Measurements from ENCODE around the gene TSPEAR.

Gene TSPEAR

GRCh38 chr21:44713846-44714245, 2.5 kb upstream of the TSPEAR start:
- Mint-ChIP-seq H3K36me3 (no peaks in the 10 kb centered on the region), H3K9me3 (no peaks in the 10 kb centered on the region), H3K27me3 (peaks cover 36% of the 10 kb centered on the region), H3K4me3 (no peak overlapping the region), H3K4me1 (peaks cover 35% of the 10 kb centered on the region), H3K27ac (no peak overlapping the region)

- H3K9me3 Mint-ChIP-seq: no peaks in the 10 kb centered on the region
- H3K4me1 Mint-ChIP-seq: peaks cover 35% of the 10 kb centered on the region
- no peak overlapping the region for H3K27ac Mint-ChIP-seq
- H3K27me3 Mint-ChIP-seq: peaks cover 36% of the 10 kb centered on the region
- H3K4me3 Mint-ChIP-seq: no peak overlapping the region
- no peaks in the 10 kb centered on the region for H3K36me3 Mint-ChIP-seq
Observed at GRCh38 chr21:44713130-44713529, 1.8 kb upstream of the TSPEAR start.

GRCh38 chr21:44712203-44713028, 1.0 kb upstream of the TSPEAR start:
- no peaks in the 10 kb centered on the region for H3K9me3 Mint-ChIP-seq
- H3K27me3 Mint-ChIP-seq: peaks cover 39% of the 10 kb centered on the region
- H3K4me1 Mint-ChIP-seq: peaks cover 38% of the 10 kb centered on the region
- no peak overlapping the region for H3K4me3 Mint-ChIP-seq
- H3K36me3 Mint-ChIP-seq: no peaks in the 10 kb centered on the region
- H3K27ac Mint-ChIP-seq: no peak overlapping the region

DNA sequence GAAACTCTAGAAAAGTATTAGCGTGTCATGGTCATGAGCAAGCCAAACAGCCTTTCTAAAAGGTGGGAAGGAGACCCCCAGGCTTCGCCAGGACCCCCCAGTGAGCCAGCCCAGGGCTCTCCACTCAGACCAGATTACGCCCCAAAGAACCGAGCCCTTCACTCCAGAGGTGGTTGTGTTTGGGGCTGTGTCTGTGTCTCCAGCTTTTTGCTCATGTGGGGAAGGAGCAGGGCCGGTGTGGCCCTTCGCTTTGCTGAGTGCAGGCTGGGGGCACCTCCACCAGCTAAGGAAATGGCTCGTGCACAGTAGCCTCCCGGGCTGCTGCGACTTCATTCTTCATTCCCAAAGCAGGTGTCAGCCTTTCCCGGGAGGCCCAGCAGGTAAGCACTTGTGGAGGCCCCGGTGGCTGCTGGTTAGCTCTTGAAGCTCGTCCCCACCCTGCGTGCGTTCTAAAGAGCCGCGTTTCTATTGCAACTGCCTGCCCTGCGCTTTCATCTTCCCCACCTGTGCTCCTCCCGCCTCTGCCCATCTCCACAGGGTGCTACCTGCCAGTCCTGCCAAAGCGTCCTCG, 531 bp downstream of the TSPEAR start:
- Mint-ChIP-seq H3K36me3 (peaks cover 1% of the 10 kb centered on the region), H3K4me3 (peak overlapping the region; percentile 36), H3K4me1 (peaks cover 40% of the 10 kb centered on the region), H3K27ac (no peak overlapping the region), H3K9me3 (no peaks in the 10 kb centered on the region), H3K27me3 (peaks cover 41% of the 10 kb centered on the region)

DNA sequence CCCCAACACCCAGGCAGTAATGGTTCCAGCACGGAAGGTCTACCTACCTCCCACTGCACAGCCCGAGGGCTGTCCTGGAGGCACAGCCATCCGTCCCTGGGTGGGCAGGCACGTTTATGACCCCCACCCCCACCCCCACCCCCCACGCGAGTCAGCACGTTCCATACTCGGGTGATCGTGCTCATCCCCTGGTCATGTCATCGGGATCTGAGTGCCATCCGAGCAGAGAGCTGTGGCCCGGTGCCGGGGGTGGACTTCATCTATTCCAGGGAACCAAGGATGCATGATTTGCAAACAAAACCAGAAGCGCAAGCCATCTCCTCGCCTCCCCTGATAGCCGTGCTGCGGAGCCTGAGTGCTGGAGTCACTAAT, 1.1 kb downstream of the TSPEAR start:
- peaks cover 43% of the 10 kb centered on the region for H3K27me3 Mint-ChIP-seq
- peak overlapping the region; percentile 36 for H3K4me3 Mint-ChIP-seq
- H3K4me1 Mint-ChIP-seq: peaks cover 38% of the 10 kb centered on the region
- H3K36me3 Mint-ChIP-seq: peaks cover 4% of the 10 kb centered on the region
- no peaks in the 10 kb centered on the region for H3K9me3 Mint-ChIP-seq
- no peak overlapping the region for H3K27ac Mint-ChIP-seq

DNA sequence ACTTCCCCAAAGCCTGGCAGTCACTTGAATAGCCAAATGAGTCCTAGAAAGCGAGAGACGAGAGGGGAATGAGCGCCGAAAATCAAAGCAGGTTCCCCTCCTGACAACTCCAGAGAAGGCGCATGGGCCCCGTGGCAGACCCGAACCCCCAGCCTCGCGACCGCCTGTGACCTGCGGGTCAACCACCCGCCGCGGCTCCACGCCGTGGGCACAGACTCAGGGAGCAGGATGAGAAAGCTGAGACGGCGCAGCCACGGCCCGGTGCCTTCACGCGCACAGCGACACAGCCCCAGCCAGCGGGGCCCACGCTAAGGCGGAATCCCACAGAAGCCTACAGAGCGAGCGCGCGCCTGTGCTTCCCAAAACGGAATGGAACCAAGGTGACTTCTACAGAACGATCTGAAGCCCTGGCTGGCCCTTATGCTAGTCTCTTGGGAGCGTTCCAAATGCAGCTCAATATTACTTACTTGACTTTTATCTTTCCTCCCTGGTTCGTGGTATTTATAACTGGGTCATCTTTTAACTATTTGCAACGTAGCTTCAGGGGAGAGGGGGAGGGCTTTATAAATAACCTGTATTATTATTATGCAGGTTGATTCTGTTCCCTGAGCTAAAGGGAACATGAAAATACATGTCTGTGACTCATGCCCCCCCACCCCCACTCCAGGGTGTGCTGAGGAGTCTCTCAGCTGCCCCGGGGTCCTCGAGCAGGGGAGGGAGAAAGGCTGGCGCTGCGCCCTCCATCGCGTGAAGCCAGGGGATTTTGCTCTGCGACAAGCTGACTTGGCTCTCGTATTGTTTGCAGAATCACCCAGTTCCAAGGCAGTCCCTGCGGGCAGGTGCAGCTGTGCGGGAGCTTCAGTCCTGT, 1.7 kb downstream of the TSPEAR start:
- Mint-ChIP-seq H3K27ac (no peak overlapping the region), H3K27me3 (peaks cover 45% of the 10 kb centered on the region), H3K4me1 (peaks cover 32% of the 10 kb centered on the region), H3K9me3 (no peaks in the 10 kb centered on the region), H3K36me3 (peaks cover 6% of the 10 kb centered on the region), H3K4me3 (peak overlapping the region; percentile 74)

DNA sequence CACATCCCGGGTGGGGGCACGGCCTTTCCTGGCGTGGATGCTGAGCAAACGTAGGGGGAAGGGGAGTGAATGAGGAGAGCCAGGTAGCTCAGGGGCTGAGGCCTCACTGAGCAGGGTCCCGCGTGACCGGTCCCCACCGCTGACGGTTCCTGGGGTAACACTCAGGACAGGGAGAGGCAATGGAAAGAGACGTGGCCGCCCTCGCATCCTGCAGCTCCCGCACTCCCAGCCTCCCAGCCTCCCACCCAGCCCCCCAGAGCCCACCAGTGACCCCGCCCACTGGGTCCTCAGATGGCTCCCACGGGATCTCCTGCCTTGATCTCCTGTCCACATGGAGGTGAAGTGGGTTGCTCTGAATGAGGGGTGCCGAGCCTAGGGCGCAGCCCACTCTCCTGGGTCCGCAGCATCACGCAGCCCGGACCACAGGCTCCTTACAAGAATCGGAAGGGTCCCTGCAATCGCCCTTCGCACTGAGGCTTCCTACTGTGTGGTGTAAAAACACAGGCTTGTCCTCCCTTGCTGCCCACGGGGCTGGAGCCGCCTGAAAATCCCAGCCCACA, 2.4 kb downstream of the TSPEAR start:
- peaks cover 6% of the 10 kb centered on the region for H3K36me3 Mint-ChIP-seq
- peaks cover 49% of the 10 kb centered on the region for H3K27me3 Mint-ChIP-seq
- peaks cover 32% of the 10 kb centered on the region for H3K4me1 Mint-ChIP-seq
- no peak overlapping the region for H3K27ac Mint-ChIP-seq
- H3K9me3 Mint-ChIP-seq: no peaks in the 10 kb centered on the region
- peak overlapping the region; percentile 74 for H3K4me3 Mint-ChIP-seq

GRCh38 chr21:44708213-44708865, 3.0 kb downstream of the TSPEAR start:
- peak overlapping the region; percentile 7 for H3K4me3 Mint-ChIP-seq
- H3K9me3 Mint-ChIP-seq: no peaks in the 10 kb centered on the region

DNA sequence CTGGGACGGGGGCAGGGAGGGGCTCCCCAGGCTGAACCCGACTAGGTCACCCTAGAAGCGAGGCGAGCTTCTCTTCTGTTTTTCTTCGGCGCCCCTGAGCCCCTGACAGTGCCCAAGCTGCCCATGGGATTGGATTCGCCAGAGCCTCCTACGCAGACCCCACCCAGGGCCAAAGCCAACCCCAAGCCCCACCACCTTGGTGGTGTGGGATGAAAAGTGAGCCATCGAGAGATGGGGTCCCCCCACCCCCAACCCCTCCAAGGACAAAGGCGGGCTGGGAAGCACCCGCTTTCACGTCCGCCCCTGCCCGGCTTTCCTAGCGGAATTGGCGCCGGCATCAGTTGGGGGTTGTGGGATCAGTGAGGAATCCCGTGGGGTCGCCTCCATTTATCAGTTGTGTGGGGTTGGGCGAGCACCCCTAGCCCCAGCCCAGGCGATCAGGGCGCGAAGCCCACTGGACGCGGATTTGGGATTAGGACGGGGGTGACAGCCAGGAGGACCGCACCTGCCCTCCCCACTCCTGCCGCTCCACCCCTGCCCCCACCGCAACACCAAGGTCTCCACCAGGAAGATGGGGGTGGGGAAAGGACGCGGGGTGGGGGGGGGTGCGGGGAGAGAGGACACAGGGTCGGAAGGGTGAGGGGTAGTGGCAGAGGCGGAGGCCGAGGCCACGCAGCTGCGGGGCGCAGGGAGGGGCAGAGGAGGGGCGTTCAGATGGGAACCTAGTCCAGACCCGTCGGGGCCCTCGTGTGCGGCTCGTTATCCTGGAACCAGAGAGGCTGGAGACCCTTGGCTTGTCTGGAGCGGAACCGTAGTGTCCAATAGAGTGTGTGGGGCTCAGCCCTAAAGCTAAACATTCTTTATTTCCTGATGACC, 4.4 kb downstream of the TSPEAR start:
- H3K4me1 Mint-ChIP-seq: peaks cover 32% of the 10 kb centered on the region
- H3K9me3 Mint-ChIP-seq: no peaks in the 10 kb centered on the region
- no peak overlapping the region for H3K4me3 Mint-ChIP-seq
- H3K36me3 Mint-ChIP-seq: peaks cover 6% of the 10 kb centered on the region
- peaks cover 46% of the 10 kb centered on the region for H3K27me3 Mint-ChIP-seq
- H3K27ac Mint-ChIP-seq: no peak overlapping the region

More at GRCh38 chr21:44708213-44708865, 3.0 kb downstream of the TSPEAR start:
- Mint-ChIP-seq H3K27me3 (peaks cover 44% of the 10 kb centered on the region), H3K27ac (no peak overlapping the region), H3K4me1 (peaks cover 32% of the 10 kb centered on the region), H3K36me3 (peaks cover 6% of the 10 kb centered on the region)

DNA sequence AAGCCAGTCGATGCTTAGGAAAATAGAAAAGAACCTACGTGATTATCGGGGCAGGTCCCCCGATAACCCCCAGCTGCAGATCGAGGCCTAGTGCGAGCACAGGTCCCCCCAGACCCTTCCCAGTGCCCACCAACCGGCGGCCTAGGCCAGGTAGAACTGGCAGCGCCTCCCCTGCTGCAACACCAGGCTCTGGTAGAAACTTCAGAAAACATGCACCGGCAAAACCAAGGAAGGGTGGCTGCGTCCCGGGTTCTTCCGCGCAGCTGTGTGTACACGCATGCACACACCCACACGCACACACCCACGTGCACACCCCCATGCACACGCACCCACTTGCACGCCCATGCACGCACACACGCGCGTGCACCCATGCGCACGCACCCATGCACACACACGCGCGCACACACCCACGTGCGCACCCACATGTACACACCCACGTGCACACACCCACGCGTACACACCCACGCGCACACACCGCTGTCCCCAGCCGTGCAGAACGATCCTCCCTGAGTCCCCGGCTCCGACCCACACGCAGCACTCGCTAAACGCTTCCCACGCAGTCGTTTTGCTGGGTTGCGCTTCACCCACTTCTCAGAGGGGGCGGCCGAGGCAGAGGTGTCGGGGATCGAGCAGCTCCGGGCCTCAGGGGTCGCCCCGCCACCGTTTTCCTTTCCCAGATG, 5.2 kb downstream of the TSPEAR start:
- peaks cover 46% of the 10 kb centered on the region for H3K27me3 Mint-ChIP-seq

GRCh38 chr21:44704636-44705001, 6.8 kb downstream of the TSPEAR start:
- Mint-ChIP-seq H3K9me3 (no peaks in the 10 kb centered on the region), H3K36me3 (peaks cover 6% of the 10 kb centered on the region), H3K27me3 (peaks cover 39% of the 10 kb centered on the region), H3K4me1 (peaks cover 12% of the 10 kb centered on the region), H3K4me3 (no peak overlapping the region), H3K27ac (no peak overlapping the region)

More for the DNA sequence above, 5.2 kb downstream of the TSPEAR start:
- peak overlapping the region; percentile 30 for H3K27ac Mint-ChIP-seq
- H3K36me3 Mint-ChIP-seq: peaks cover 6% of the 10 kb centered on the region
- peaks cover 25% of the 10 kb centered on the region for H3K4me1 Mint-ChIP-seq
- H3K4me3 Mint-ChIP-seq: no peak overlapping the region
- no peaks in the 10 kb centered on the region for H3K9me3 Mint-ChIP-seq

DNA sequence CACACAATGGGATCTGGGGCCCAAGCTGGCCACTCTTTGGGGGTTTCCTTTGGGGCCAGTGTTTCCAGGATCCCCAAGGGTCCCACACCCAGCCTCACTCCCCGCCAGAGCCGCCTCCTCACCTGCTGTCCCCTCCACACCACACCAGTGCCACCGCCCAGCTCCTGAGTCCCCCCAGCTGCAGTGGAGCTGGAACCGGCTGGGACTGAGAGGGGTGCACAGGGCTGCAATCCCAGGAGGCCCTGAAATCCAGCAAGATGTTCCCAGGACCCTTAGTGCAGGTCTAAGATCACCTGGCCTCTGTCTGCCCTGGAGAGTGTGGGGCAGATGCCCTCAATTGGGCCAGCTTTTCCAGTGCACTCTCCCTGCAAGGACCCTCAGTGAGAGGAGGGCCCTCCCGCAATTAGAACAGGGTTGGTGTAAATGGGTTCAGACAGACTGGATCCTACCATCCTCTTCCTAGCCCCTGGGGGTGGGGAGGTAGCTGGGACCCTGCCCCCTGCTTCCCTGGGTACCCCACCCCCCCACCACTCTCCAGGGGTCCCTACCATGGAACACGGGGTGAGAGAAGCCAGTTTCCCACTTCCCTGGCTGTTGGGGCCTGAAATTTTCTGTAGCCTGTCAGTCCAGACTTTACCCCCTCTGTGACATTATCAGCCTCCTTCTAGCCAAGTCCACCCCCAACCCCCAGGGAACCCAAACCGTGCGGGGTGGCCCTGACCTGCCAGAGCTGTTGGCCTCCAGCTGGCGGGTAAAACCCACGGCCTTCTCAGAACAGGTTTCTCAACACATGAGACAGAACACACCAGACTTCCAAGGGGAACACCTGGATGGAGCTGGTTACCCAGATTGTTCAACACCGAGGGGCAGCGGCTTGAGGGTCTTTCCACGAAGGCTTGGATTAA, 7.4 kb downstream of the TSPEAR start:
- H3K36me3 Mint-ChIP-seq: peaks cover 6% of the 10 kb centered on the region
- no peak overlapping the region for H3K27ac Mint-ChIP-seq
- H3K4me1 Mint-ChIP-seq: peaks cover 6% of the 10 kb centered on the region
- H3K27me3 Mint-ChIP-seq: peaks cover 38% of the 10 kb centered on the region
- no peaks in the 10 kb centered on the region for H3K9me3 Mint-ChIP-seq
- no peak overlapping the region for H3K4me3 Mint-ChIP-seq

Measured in activated naive CD4-positive, alpha-beta T cell treated with anti-CD3 and anti-CD28 coated beads, Interleukin-2, amount 50 U/mL, for 24 hours (primary cell).